MM.1S (cell line): ENCODE results near the gene H6PD.

Source experiments
- DNase-seq: peaks from one replicate; pipeline ENCODE4 v3.0.0-alpha.2; 2015
- H2AFZ ChIP-seq: fragments of 300-600 bp; sonication (generic); 2 replicates; pipeline ENCODE4 v1.6.0; 2016; ENCODE audit warnings: antibody characterized with exemption, low read length
- H3F3A ChIP-seq: fragments of 300-600 bp; sonication (generic); 2 replicates; pipeline ENCODE4 v1.6.1; 2016; ENCODE audit warnings: mild to moderate bottlenecking, antibody characterized with exemption, low read length, moderate library complexity, mixed read lengths; ENCODE audit not compliant: insufficient read depth
- H3K27ac ChIP-seq: fragments of 300-600 bp; sonication (generic); 2 replicates; pipeline ENCODE4 v1.5.1; 2016; ENCODE audit warnings: mild to moderate bottlenecking, low read length
- H3K27me3 ChIP-seq: fragments of 300-600 bp; sonication (generic); replicated peaks from 2 replicates; pipeline ENCODE4 v1.6.0; 2016; ENCODE audit warnings: low read length; ENCODE audit not compliant: insufficient read depth
- H3K36me3 ChIP-seq: fragments of 300-600 bp; sonication (generic); replicated peaks from 2 replicates; pipeline ENCODE4 v1.6.1; 2016; ENCODE audit warnings: mild to moderate bottlenecking, low read length, mixed read lengths; ENCODE audit not compliant: insufficient read depth
- H3K4me1 ChIP-seq: fragments of 300-600 bp; sonication (generic); 2 replicates; pipeline ENCODE4 v1.6.1; 2016; ENCODE audit warnings: low read length, mixed read lengths
- H3K4me2 ChIP-seq: fragments of 300-600 bp; sonication (generic); 2 replicates; pipeline ENCODE4 v1.6.0; 2016; ENCODE audit warnings: low read depth, low read length
- H3K4me3 ChIP-seq: fragments of 300-600 bp; sonication (generic); 2 replicates; pipeline ENCODE4 v1.5.1; 2016; ENCODE audit warnings: low read length, mixed read lengths
- H3K79me2 ChIP-seq: fragments of 300-600 bp; sonication (generic); 2 replicates; pipeline ENCODE4 v1.6.1; 2016; ENCODE audit warnings: mixed run types, low read length, mixed read lengths
- H3K9ac ChIP-seq: fragments of 300-600 bp; sonication (generic); 2 replicates; pipeline ENCODE4 v1.6.1; 2016; ENCODE audit warnings: low read length, mixed read lengths
- H3K9me2 ChIP-seq: fragments of 300-600 bp; sonication (generic); replicated peaks from 2 replicates; pipeline ENCODE4 v1.6.1; 2016; ENCODE audit warnings: mild to moderate bottlenecking, low read length, mixed read lengths; ENCODE audit not compliant: insufficient read depth
- H3K9me3 ChIP-seq: fragments of 300-600 bp; sonication (generic); replicated peaks from 2 replicates; pipeline ENCODE4 v1.6.1; 2016; ENCODE audit warnings: mild to moderate bottlenecking, low read length, mixed read lengths; ENCODE audit not compliant: insufficient read depth
- H4K20me1 ChIP-seq: fragments of 300-600 bp; sonication (generic); 2 replicates; pipeline ENCODE4 v1.6.1; 2016; ENCODE audit warnings: mild to moderate bottlenecking, low read length, moderate library complexity, mixed read lengths; ENCODE audit not compliant: insufficient read depth
- CTCF ChIP-seq: fragments of 300-600 bp; sonication (generic); IDR thresholded peaks from 2 replicates; pipeline ENCODE4 v1.5.1; 2016; ENCODE audit warnings: antibody characterized with exemption, low read length, mixed read lengths
- EZH2 ChIP-seq: fragments of 300-600 bp; sonication (generic); optimal IDR thresholded peaks from 2 replicates; pipeline ENCODE3; 2017; ENCODE audit warnings: low read depth, mild to moderate bottlenecking, antibody characterized with exemption, low read length, mixed read lengths
- EZH2phosphoT487 ChIP-seq: fragments of 300-600 bp; sonication (generic); IDR thresholded peaks from 2 replicates; pipeline ENCODE4 v1.6.1; 2018; ENCODE audit warnings: antibody characterized with exemption, low read length

The H6PD gene

GRCh38 chr1:9278116-9278515 lies 43.5 kb downstream of the H6PD start:
- peaks cover 40% of the 10 kb centered on the region for H3K4me1 ChIP-seq
- no peaks in the 10 kb centered on the region for H3K27me3 ChIP-seq
- H4K20me1 ChIP-seq: no peaks in the 10 kb centered on the region
- H3K79me2 ChIP-seq: no peaks in the 10 kb centered on the region
- H3K36me3 ChIP-seq: no peaks in the 10 kb centered on the region
- no peak overlapping the region for H2AFZ ChIP-seq
- no peak overlapping the region for H3K4me3 ChIP-seq
- H3K9ac ChIP-seq: no peak overlapping the region
- H3K27ac ChIP-seq: no peak overlapping the region
- no peaks in the 10 kb centered on the region for H3K9me2 ChIP-seq
- TF ChIP-seq CTCF: no peak
- no peak for TF ChIP-seq EZH2phosphoT487
- no peak for TF ChIP-seq EZH2
- no peak for DNase-seq
- no peak overlapping the region for H3K4me2 ChIP-seq
- H3F3A ChIP-seq: peaks cover 24% of the 10 kb centered on the region; the same call in 1 of the 2 replicates
- H3K9me3 ChIP-seq: no peaks in the 10 kb centered on the region

GRCh38 chr1:9278585-9279153 lies 44.1 kb downstream of the H6PD start:
- no peaks in the 10 kb centered on the region for H3K27me3 ChIP-seq
- no peak overlapping the region for H3K4me3 ChIP-seq
- TF ChIP-seq CTCF (no peak), EZH2 (no peak), EZH2phosphoT487 (no peak)
- H2AFZ ChIP-seq: no peak overlapping the region
- H3K4me2 ChIP-seq: no peak overlapping the region
- no peaks in the 10 kb centered on the region for H4K20me1 ChIP-seq
- no peaks in the 10 kb centered on the region for H3K9me2 ChIP-seq
- H3K27ac ChIP-seq: no peak overlapping the region
- H3F3A ChIP-seq: peaks cover 24% of the 10 kb centered on the region; the same call in 1 of the 2 replicates
- no peaks in the 10 kb centered on the region for H3K9me3 ChIP-seq
- H3K36me3 ChIP-seq: no peaks in the 10 kb centered on the region
- no peaks in the 10 kb centered on the region for H3K79me2 ChIP-seq
- H3K9ac ChIP-seq: no peak overlapping the region
- DNase-seq: no peak
- H3K4me1 ChIP-seq: peaks cover 45% of the 10 kb centered on the region

- no peaks in the 10 kb centered on the region for H3K9me3 ChIP-seq
- no peak overlapping the region for H3K4me2 ChIP-seq
- TF ChIP-seq EZH2phosphoT487: no peak
- TF ChIP-seq EZH2: no peak
- TF ChIP-seq CTCF: no peak
- no peak overlapping the region for H2AFZ ChIP-seq
- no peaks in the 10 kb centered on the region for H4K20me1 ChIP-seq
- H3K27ac ChIP-seq: no peak overlapping the region
- no peak for DNase-seq
- peaks cover 47% of the 10 kb centered on the region for H3K4me1 ChIP-seq
- no peaks in the 10 kb centered on the region for H3K9me2 ChIP-seq
- H3K4me3 ChIP-seq: no peak overlapping the region
- H3F3A ChIP-seq: peaks cover 24% of the 10 kb centered on the region; the same call in 1 of the 2 replicates
- no peaks in the 10 kb centered on the region for H3K36me3 ChIP-seq
- no peak overlapping the region for H3K9ac ChIP-seq
- no peaks in the 10 kb centered on the region for H3K79me2 ChIP-seq
- no peaks in the 10 kb centered on the region for H3K27me3 ChIP-seq
These were observed 44.7 kb downstream of the H6PD start for GRCh38 chr1:9279172-9279840.
